ENCODE measurements around the gene LRP1B.

Gene LRP1B

GRCh38 chr2:142042536-142043199 is 88.1 kb downstream of the LRP1B start:
- no peak for DNase-seq (ENCODE audit: low read depth in 1 of 2, low spot score in 1 of 2)

GRCh38 chr2:142041996-142042395 is 88.8 kb downstream of the LRP1B start:
- no peak for DNase-seq (ENCODE audit: low read depth in 1 of 2, low spot score in 1 of 2)

GRCh38 chr2:142041105-142041504 is 89.7 kb downstream of the LRP1B start:
- DNase-seq (ENCODE audit: low read depth in 1 of 2, low spot score in 1 of 2): no peak

GRCh38 chr2:142040556-142040955 is 90.3 kb downstream of the LRP1B start:
- DNase-seq (ENCODE audit: low read depth in 1 of 2, low spot score in 1 of 2): no peak

GRCh38 chr2:142038826-142039225 is 92.0 kb downstream of the LRP1B start:
- no peak for DNase-seq (ENCODE audit: low read depth in 1 of 2, low spot score in 1 of 2)

- no peak for DNase-seq (ENCODE audit: low read depth in 1 of 2, low spot score in 1 of 2)
Observed at GRCh38 chr2:142037744-142038143, 93.1 kb downstream of the LRP1B start.

- DNase-seq (ENCODE audit: low read depth in 1 of 2, low spot score in 1 of 2): no peak
Observed at GRCh38 chr2:142037066-142037465, 93.8 kb downstream of the LRP1B start.

GRCh38 chr2:142033393-142033792 is 97.4 kb downstream of the LRP1B start:
- DNase-seq (ENCODE audit: low read depth in 1 of 2, low spot score in 1 of 2): no peak

GRCh38 chr2:142031656-142032055 is 99.2 kb downstream of the LRP1B start:
- DNase-seq (ENCODE audit: low read depth in 1 of 2, low spot score in 1 of 2): no peak

GRCh38 chr2:142030735-142031134 is 100.1 kb downstream of the LRP1B start:
- no peak for DNase-seq (ENCODE audit: low read depth in 1 of 2, low spot score in 1 of 2)

- no peak for DNase-seq (ENCODE audit: low read depth in 1 of 2, low spot score in 1 of 2)
Observed at GRCh38 chr2:142029974-142030373, 100.8 kb downstream of the LRP1B start.

- no peak for DNase-seq (ENCODE audit: low read depth in 1 of 2, low spot score in 1 of 2)
Observed at GRCh38 chr2:142025394-142025793, 105.4 kb downstream of the LRP1B start.

- DNase-seq (ENCODE audit: low read depth in 1 of 2, low spot score in 1 of 2): no peak
Observed at GRCh38 chr2:142020368-142020767, 110.4 kb downstream of the LRP1B start.

- no peak for DNase-seq (ENCODE audit: low read depth in 1 of 2, low spot score in 1 of 2)
Observed at GRCh38 chr2:142014536-142014935, 116.3 kb downstream of the LRP1B start.

- DNase-seq (ENCODE audit: low read depth in 1 of 2, low spot score in 1 of 2): no peak
Observed at GRCh38 chr2:142012797-142013196, 118.0 kb downstream of the LRP1B start.

GRCh38 chr2:142010477-142011270 is 120.1 kb downstream of the LRP1B start:
- DNase-seq (ENCODE audit: low read depth in 1 of 2, low spot score in 1 of 2): no peak

GRCh38 chr2:142008135-142008744 is 122.6 kb downstream of the LRP1B start:
- no peak for DNase-seq (ENCODE audit: low read depth in 1 of 2, low spot score in 1 of 2)

GRCh38 chr2:141994066-141994465 is 136.8 kb downstream of the LRP1B start:
- no peak for DNase-seq (ENCODE audit: low read depth in 1 of 2, low spot score in 1 of 2)

- DNase-seq (ENCODE audit: low read depth in 1 of 2, low spot score in 1 of 2): no peak
Observed at GRCh38 chr2:141992695-141993094, 138.1 kb downstream of the LRP1B start.

- DNase-seq (ENCODE audit: low read depth in 1 of 2, low spot score in 1 of 2): no peak
Observed at GRCh38 chr2:141968433-141968832, 162.4 kb downstream of the LRP1B start.

GRCh38 chr2:141967980-141968379 is 162.8 kb downstream of the LRP1B start:
- DNase-seq (ENCODE audit: low read depth in 1 of 2, low spot score in 1 of 2): no peak

- DNase-seq (ENCODE audit: low read depth in 1 of 2, low spot score in 1 of 2): no peak
Observed at GRCh38 chr2:141967503-141967902, 163.3 kb downstream of the LRP1B start.
